KG1 (cell line): Measurements from ENCODE around the gene CELA2A.
"Not testable (repeated sequence)": the region's sequence is repeated elsewhere in the genome, so short reads cannot be mapped to it uniquely, and the experiment has no call there.

ENCODE experiments used
- DNase-seq: peaks from one replicate; lab custom pipeline; 2025; lab: John Stamatoyannopoulos, UW

Gene CELA2A

GRCh38 chr1:15469821-15470448 is 13.4 kb downstream of the CELA2A start:
- not testable (repeated sequence) for DNase-seq

GRCh38 chr1:15471067-15471466 is 14.5 kb downstream of the CELA2A start:
- not testable (repeated sequence) for DNase-seq

GRCh38 chr1:15471723-15472122 is 15.2 kb downstream of the CELA2A start:
- DNase-seq: not testable (repeated sequence)

GRCh38 chr1:15472587-15472986 is 16.1 kb downstream of the CELA2A start:
- no peak for DNase-seq

- no peak for DNase-seq
Observed at GRCh38 chr1:15475752-15476314, 19.3 kb downstream of the CELA2A start, which contains the start of gene CELA2B. Gene CELA2B, plus strand, starts transcription at chr1:15476104. Its CDS starts 22 bp downstream, at chr1:15476126.

- DNase-seq: no peak
Observed at GRCh38 chr1:15476927-15477326, 20.4 kb downstream of the CELA2A start.

- no peak for DNase-seq
Observed at GRCh38 chr1:15477646-15478212, 21.2 kb downstream of the CELA2A start.

GRCh38 chr1:15479654-15480347 is 23.3 kb downstream of the CELA2A start:
- DNase-seq: no peak

- DNase-seq: not testable (repeated sequence)
Observed at GRCh38 chr1:15482455-15482854, 25.9 kb downstream of the CELA2A start.

- DNase-seq: not testable (repeated sequence)
Observed at GRCh38 chr1:15482983-15483543, 26.5 kb downstream of the CELA2A start.

- no peak for DNase-seq
Observed at GRCh38 chr1:15483971-15484370, 27.4 kb downstream of the CELA2A start.

GRCh38 chr1:15484443-15484842 is 27.9 kb downstream of the CELA2A start:
- DNase-seq: not testable (repeated sequence)

- DNase-seq: no peak
Observed at GRCh38 chr1:15485636-15486035, 29.1 kb downstream of the CELA2A start.

- not testable (repeated sequence) for DNase-seq
Observed at GRCh38 chr1:15486844-15487610, 30.5 kb downstream of the CELA2A start.

GRCh38 chr1:15488371-15488770 is 31.8 kb downstream of the CELA2A start:
- no peak for DNase-seq

GRCh38 chr1:15489052-15489736 is 32.7 kb downstream of the CELA2A start:
- no peak for DNase-seq

- not testable (repeated sequence) for DNase-seq
Observed at GRCh38 chr1:15491010-15491409, 34.5 kb downstream of the CELA2A start.

- no peak for DNase-seq
Observed at GRCh38 chr1:15492596-15492995, 36.1 kb downstream of the CELA2A start.

- no peak for DNase-seq
Observed at GRCh38 chr1:15493869-15494390, 37.4 kb downstream of the CELA2A start.

GRCh38 chr1:15500184-15501178 is 43.9 kb downstream of the CELA2A start:
- DNase-seq: no peak
